ENCODE results near the gene PRMT7.
A peak's percentile ranks its signal among the peaks of the same experiment; 100 is the strongest.

Gene PRMT7

DNA sequence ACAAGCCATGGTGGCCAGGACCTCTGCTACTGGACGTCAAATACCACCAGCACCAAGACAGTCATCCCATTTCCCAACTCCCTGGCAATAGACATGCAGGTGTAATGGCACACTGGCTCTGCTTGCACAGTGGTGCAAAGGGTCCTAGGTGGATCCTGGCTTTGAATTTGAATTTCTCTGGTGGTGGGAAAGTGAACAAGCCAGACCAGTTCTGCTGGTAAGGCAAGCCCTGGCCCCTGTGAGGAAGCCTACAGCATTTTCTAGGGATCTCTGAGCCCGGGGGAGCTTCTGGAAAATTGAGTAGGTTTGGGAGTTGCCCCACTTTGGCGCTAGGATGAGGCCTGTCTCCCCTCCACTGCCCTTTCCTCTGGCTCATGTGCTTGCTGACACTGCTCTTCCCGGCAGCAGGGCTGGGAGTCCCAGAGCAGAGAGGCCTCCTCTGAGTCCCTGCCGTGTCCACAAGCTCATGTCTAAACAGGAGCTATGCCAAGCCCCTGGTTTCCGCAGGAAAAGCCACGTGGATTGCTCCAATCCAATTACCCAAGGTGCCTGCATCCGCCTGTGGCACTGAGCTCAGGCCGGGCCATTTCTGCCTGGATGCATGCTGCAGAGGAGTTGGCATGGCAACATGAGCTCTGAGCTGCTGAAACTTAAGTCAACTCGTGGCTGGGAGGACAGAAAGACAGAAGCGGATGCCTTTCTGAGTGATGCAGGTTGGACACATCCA lies 67.0 kb downstream of the PRMT7 start:
- no peak for DNase-seq

DNA sequence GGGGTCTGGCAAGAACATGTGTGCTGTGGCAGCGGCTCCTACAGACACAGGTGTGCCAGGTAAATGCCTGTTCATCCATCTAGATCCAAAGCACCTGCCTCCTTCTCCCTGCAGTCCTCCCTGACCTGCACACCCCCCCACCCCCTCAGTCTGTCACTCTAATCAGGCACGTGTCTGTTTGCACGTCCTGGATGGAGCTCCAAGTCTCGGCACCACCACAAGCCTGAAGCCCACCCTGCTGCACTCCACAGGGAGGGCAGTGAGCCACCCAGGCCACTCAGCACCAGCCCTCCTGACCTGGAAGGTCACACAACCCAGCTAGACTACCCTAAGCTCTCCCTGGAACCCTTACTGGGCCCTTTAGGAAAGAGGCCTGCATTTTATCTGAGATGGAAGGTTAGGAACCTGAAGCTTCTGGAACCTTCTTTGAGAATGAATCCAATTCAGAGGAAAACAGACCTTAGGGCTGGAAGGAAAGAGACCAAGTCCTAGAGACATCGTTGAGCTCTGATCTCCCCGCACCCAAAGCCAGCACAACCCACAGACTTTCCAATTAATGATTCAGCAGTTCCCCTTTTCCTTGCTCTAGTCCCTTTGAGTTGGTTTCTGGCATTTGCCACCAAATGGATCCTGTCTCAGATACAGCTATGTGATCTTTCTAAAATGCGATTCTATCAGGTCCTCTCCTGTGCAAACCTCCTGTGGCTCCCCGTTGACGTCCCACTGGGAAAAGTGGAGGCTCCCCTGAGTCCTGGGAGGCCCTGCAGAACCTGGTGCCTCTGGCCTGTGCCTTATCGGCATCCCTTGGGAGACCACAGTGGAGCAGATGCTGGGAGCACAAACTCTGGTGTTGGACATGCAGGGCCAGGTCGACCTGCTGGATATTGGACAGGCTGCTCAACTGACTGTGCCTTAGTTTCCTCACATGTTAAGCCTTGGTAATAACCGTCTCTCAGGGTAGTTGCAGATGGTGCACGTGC lies 67.9 kb downstream of the PRMT7 start:
- DNase-seq, result no peak

DNA sequence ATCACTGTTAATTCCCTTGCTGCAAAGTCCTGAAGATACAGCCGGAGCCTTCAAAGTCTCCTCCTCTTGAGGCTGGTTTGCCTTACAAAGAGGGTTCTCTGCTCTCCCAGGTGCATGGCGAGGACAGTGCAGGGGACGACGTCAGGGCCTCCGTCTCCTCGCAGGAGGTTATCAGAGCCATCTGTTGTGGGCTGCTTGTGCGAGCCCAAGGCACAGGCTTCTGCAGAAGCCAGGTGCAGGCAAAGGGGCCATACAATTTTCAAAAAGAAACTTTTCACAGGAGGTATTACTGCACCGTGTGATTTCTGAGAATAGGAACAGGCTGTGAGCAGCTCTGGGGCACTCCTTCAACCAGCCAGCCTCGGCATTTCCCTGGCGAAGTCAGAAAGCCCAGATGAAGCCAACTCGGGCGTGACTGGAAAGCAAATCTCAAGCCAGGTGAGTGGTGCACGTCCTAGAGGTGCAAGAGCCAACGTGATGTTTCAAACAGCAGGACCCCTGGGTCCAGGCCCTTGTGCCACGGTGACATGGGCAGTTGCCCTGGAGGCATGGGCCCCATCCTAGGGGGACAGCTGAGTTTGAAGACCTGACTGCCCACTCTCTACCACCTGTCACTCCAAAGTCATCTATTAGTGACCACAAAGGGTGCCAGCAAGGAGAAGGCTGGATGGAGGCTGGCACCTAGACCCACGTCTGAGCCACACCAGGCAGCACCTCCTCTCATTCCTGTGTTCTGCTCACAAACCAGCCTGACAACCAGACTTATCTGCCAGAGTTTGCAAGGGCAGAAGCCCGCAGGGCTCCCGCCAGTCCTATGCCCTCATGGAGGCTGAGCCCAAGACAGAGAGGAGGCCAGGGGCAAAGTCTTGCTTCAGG lies 68.9 kb downstream of the PRMT7 start:
- no peak for DNase-seq

DNA sequence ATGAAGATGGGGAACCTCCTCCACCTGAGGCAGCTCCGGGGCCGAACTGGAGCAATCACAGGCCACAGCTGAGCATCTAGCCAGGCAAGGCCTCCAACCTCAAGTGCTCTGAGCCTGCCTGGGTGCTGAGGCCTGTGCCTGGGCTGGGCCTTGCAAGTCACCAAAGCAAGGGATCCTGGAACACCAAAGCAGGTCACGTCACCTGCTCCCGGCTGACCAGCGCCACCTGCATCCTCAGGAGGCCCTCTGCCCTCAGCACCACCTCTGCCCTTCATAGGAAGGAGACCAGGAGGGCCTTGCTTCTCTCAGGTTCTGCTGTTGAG lies 69.5 kb downstream of the PRMT7 start:
- DNase-seq, result no peak

DNA sequence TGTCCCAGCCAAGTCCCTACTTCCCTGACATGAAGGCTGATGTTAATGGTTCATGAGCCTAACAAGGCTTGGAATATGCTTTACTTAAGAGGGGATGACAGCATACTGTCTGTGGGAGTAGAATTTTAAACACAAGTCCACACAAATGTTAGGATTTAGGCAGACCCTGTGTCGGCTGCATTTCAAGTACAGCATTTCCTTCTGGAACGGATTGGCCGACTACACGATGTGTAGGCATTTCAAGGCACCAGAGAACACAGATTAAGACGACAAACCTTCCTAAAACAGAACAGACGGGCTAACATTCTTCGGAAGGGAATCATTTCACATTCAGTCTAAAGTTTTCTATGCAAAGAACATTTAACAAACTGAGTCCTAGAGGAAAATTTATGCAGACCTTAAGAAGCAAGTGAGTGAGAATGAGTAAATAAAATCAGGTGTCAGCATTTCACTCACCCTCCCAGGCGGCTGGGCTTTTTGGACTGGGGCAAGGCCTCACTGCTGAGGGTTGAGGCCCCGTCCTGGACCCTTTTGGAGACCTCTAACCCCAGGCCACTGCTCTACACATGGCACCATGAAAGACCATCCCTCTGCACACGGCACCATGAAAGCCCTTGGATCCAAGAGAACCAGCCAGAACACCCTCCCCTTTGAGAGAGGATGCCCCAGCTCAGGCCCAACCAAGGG lies 70.0 kb downstream of the PRMT7 start:
- DNase-seq, result no peak

DNA sequence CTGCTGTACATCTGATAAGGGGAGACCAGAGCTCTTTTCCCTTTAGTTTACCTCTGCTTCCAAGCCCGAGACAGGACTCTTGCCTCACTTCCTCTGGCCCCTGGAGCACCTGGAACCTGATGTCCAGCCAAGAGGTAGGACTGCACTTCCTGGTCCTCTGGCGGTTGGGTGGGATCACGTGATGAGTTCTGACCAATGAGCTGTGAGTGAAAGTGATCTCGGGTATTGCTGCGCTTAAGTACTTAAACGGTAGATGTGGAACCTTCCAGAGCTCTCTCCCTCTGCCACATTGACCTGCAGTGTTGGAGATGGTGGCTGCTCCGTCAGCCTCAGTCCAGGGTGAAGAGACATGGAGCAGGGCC lies 70.5 kb downstream of the PRMT7 start:
- DNase-seq, result no peak

DNA sequence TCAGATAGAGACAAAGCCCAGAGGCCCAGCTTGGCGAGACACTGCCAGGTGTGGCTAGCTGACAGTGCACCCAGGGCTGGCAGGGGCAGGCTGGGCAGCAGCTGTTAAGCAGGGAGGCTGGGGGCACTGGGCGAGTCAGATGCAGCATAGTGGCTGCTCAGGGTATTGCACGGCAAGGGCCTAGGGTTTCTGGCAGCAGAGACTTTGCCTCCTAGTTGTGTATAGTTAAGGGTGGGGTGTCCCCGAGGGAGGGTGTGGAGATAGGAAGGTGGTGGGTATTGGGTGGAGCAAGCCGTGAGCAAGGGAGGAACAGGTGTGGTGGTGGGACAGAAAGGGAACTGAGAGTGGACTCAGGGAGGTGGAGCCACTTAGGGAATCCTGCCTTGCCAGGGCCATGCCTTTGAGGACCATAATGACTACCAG lies 71.5 kb downstream of the PRMT7 start:
- peak; percentile 36 for DNase-seq

DNA sequence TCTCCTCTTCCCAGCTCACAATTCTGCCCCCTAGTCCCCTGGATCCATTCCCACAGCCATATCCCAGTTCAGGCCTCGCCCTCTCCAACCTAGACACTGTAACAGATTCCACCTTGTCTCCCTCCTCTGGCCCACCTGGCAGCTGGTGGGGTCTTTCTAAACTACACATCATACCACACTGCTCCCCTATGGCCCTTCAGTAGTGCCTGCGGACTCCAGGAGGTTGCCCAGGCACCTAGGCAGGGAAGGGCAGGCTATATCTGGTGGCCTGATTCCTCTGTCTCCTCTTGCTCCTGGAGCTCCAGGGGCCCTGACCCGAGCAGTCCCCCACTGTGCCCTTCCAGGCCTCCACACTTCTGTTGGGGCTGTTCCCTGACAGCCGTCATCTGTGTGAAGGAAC lies 73.0 kb downstream of the PRMT7 start:
- DNase-seq, result no peak

DNA sequence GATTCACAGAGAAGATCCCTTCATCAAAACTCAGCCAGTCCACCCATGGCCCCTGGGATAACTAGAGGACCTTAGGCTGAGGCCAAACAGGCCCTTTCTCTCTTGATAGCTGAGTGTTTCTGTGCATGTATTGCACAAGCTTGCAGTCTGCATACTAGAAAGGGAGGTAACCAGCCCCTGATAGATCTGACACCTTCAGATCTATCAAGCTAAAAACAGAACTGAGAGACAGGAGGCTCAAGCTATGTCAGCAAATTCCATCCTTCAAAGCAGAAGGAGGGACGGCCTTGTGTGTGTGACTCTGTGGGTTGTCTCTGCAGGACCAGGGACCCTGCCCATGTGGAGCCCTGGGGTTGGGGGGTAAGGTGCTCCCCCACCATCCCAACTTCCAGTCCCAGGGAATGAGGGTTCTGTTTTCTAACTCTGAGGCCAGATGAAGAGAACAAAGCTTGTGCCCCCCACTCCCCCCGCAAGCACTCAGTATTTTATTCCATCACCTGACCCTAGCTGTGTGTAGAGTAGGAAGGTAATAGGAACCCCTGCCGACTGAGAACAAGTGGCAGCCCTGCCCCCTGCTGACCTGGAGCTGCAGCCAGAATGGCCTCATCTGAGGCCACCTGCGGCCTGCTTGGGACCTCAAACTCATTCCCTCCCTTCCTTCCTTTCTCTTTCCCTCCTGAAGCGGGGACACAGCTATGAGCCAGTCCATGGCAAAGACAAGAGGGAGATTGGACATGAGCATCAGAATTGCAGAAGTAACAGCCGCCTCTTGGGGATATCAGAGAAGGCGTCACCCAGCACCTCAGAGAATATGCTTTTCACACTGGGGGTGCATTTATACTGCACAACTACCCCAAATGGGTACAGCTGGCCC lies 73.7 kb downstream of the PRMT7 start:
- no peak for DNase-seq

DNA sequence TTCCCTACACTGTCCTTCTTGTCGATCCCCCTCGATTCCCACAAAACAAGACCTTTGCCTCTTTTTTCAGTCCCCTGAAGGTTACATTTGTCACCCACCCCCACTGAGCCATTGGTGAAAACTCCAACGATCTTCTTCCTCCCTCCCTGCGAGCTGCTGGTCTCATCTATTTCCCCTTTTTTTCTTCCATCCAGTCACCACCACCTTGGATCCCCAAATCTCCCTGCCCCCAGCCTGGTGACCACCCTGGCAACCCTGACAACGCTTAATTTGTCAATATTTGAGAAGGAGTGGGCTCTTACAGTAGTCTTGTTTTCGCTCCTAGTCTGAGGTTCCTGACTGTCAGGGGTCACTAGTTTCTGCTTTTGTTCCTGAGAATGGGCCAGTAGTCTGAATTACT lies 74.6 kb downstream of the PRMT7 start:
- DNase-seq, result no peak

DNA sequence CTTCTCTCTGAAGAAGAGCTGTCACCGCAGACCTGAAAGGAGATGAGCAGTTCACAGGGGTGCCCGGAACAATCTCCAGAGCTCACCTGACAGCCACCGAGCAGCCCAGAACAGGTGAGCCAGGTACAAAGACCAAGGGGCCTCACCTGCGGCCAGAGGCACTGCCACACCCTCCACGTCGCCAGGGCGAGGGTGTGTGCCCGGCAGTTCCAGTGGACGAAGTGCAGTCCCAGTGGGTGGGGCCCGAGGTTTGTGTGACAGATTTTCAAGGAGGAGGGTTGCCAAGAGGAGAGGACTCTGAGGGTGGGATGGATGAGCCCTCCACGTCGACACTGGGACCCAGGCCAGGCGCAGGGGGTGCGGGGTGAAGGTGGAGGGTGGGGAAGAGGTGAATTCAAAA lies 75.8 kb downstream of the PRMT7 start:
- DNase-seq, result no peak

DNA sequence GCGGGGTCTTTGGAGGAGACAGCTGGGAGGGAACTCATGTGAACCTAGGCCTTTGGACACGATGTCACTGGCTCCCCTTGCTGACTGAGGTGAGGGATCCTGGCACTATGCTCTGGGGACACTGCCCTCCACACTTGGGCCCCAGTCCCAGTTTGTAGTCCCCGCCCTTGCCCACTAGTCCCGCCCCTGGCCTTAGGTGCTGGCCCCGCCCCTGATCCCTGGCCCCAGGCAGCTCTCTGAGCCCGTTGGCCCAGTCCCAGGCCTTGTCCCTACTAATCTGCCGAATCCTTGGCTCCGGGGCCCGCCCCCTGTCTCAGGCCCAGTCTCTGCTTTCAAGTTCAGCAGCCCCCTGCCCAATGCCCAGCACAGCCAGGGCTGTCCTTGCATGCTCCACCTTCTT lies 76.5 kb downstream of the PRMT7 start:
- no peak for DNase-seq

DNA sequence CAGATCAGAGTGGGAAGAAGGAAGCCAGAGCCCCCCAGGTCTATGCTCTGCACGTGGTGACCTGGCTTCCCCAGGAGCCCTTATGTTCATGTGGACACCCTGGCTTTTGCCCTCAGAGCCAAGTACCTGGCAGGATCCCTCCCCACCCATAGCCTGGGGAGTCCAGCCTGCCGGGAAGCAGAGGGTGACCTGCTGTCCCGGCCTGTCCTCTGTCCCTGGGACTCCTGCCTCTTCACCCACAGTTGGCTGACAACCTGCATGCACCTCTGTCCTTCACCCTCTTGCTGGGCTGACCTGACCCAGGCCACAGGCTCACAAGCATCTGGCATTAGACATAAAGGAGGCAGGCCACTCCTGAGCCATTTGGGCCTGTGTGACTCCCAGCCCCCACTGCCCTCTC lies 77.3 kb downstream of the PRMT7 start:
- no peak for DNase-seq

DNA sequence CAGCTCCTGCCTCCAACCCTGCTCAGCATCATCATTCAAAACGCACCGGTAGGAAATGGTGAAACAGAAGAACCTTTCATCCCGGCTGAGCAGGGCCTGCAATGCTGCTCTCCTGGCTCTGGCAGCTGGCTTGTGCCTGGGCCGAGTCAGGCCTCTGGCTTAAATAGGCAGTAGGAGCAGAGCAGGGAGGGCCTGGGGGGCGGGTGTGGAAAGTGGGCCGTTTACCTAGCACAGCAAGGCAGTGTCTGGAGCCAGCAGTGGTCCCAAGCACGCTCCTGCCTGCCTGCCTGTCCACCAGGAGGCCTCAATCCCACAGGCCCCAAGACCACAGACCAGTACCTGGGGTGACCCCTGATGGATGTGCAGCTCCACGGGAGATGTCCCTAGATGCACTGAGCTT lies 78.2 kb downstream of the PRMT7 start:
- no peak for DNase-seq

DNA sequence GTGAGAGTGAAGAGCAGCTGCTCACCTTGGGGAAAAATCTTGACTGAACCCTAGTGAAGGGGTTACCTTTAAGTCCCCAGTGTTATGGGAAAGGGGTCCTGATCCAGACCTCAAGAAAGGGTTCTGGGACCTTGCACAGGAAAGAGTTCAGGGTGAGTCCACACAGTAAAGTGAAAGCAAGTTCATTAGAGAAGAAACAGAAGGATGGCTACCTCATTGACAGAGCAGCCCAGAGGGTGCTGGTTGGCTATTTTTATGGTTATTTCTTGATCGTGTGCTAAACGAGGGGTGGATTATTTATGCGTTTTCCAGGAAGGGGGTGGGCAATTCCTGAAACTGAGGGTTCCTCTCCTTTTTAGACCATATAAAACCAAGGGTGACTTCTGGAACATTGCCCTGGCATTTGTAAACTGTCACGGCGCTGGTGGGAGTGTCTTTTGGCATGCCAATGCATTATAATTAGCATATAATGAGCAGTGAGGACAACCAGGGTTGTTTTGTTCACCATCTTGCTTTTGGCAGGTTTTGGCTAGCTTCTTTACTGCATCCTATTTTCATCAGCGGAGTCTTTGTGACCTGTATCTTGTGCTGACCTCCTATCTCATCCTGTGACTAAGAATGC lies 79.0 kb downstream of the PRMT7 start:
- DNase-seq, result no peak

DNA sequence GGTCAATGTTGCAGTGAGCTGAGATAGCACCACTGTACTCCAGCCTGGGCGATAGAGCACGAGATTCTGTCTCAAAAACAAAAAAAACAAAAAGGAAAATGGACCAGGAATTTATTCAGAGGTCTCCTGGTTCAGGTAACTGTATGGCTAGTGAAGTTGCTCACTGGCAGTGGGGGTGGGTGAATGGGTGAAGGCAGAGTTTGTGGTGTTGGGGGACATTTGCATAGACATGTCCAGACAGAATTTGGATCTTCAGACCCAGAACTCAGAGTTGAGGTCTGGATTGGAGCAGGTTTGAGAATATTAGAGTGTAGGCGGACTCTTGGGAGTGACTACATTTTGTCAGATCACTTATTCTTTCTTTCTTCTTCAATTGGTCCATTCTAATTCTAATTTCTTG lies 82.5 kb downstream of the PRMT7 start:
- no peak for DNase-seq

DNA sequence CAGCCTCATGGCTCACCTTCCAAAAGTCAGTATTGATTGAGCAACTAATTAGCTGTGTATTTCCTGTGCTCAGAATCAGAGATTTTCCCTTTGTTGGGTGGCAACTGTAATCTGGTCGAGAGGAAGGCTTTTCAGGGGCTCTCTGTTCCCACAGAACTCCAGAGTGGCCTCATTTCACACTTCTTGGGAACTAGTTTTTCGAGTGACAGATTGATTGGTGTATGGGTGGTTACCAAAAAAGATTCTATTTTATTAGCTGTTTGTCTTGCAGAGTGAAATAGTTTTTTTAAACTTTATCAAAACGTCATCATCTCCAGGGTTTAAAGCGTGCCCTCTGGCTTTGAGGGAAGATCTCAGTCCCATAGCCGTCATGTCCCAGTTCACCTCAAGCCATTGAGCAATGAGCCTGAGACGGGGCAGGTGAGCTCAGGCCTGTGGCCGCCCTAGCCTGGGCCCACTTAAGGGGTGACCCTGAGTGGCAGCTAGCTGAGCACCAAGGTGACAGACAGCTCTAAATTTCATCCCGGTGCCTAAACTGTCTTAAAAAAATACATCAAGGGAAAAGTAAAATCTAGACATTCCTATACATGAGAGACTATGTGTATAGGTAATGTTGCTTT lies 84.5 kb downstream of the PRMT7 start:
- DNase-seq, result no peak

DNA sequence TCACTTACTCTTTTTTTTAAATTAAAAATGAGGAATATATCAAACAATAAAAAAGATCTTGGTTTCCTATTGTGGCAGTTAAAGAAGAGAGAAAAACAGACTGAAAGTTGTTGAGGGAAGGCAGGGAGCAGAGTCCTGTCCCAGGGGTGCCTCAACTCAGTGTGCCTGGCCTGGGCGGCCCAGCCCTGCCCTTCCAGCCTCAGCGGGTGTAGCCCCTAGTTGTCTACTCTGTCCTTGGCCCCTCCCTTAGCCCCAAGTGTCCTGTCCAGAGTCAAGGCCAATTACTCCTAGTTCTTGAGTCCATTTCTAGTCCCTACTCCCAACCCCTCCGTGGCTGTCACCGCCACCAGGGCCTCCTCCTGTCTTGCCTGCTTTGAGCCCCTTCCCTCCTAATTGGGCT lies 85.0 kb downstream of the PRMT7 start:
- no peak for DNase-seq

DNA sequence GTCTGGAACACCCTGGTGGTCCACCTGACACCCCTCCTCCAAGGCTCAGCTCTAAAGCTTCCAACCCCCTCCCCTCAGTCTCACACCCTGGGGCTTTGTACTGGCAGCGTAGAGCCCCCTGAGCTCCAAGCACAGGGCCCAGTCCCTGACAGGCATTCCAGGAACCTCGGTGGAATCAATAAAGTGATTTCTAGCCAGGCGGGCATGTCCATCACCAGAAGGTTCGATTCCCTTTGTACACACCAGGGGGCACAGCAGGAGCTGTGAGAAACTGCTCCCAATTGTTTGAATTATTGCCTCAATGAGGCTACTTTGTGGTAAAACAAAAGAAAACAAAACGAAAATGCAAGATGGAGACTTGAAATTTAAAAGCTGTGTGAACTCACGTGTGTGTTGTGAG lies 85.7 kb downstream of the PRMT7 start:
- DNase-seq, result peak; percentile 44

DNA sequence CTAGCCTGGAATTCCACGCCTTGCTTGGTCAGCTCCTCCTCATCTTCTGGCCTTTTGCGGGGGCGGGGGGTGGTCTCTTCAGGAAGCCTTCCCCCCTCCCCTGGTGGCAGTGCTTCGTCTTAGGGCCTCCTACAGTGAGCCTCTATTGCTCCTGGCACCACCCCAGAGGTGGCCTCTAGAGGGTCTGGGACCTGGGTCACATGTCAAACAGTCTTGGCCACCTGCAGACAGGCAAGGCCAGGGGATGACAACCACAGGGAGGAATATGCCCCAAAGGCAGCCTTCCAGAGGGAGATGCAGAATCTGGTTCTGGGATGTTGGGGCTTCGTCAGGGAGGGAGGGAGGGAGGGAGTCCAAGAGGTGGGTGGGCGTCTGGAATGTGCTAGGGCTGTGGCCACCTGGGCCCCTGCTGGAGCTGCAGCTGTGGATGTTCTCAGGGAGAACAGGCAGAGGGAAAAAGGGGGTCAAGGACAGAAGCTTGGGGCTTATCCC lies 86.9 kb downstream of the PRMT7 start:
- DNase-seq, result no peak

DNA sequence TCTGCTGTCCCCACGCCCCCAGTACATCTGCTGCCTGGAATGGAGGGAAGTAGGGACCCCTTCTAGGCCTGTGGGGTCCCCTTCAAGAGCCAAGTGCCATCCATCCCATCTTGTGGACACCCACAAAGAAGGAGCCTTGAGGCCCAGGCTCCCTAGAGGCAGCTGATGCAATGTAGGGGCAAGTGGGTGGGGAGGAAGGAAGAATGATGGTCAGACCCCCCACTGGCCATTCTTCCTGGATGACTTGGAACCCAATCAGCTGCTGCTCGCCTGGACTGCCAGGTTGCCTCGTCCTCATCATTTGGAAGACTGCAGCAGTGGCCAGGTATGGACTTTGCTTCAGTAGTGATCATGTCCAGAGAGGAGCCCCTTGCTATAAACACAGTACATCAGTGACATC lies 88.6 kb downstream of the PRMT7 start:
- DNase-seq, result no peak

All from activated CD4-positive, alpha-beta T cell treated with anti-CD3 and anti-CD28 coated beads, Interleukin-10, Interleukin-2, amounts not matched to agents 100 ng/mL and 50 ng/mL, durations not matched to agents 16 hours and 8 hours (primary cell).